IgD-negative memory B cell (primary cell): ENCODE measurements around the gene ADAM12. TPM values are rescaled to one million over a fixed set of nuclear protein-coding genes. Genes with fewer than 3 reads are reported as not detected.
A peak's percentile ranks its signal among the peaks of the same experiment; 100 is the strongest.
"Not testable (repeated sequence)": the region's sequence is repeated elsewhere in the genome, so short reads cannot be mapped to it uniquely, and the experiment has no call there.

Experiments
- H3K27ac Mint-ChIP-seq, 3 donors: one replicate each; pipeline ENCODE4 v1.8.0; 2020 to 2022; ENCODE audit warnings: mild to moderate bottlenecking in 3 of 3, mixed read lengths in 3 of 3, moderate library complexity in 1 of 3
- H3K27me3 Mint-ChIP-seq: one replicate; pipeline ENCODE4 v1.8.0; 2021; ENCODE audit warnings: mixed read lengths
- H3K36me3 Mint-ChIP-seq: one replicate; pipeline ENCODE4 v1.8.0; 2020; ENCODE audit warnings: mild to moderate bottlenecking, mixed read lengths
- H3K4me1 Mint-ChIP-seq, 3 donors: one replicate each; pipeline ENCODE4 v1.8.0; 2020 to 2022; ENCODE audit warnings: mixed read lengths in 3 of 3, mild to moderate bottlenecking in 1 of 3
- H3K4me3 Mint-ChIP-seq, 4 donors: one replicate each; pipeline ENCODE4 v1.8.0; 2020 to 2022; ENCODE audit warnings: mild to moderate bottlenecking in 4 of 4, mixed read lengths in 4 of 4, moderate library complexity in 3 of 4
- H3K9me3 Mint-ChIP-seq, 3 donors: one replicate each; pipeline ENCODE4 v1.8.0; 2020 to 2021; ENCODE audit warnings: mixed read lengths in 3 of 3, mild to moderate bottlenecking in 1 of 3
- polyA plus RNA-seq: library from polyadenylated mRNA; unstranded; fragments of 300-500 nt; fragmentation: Illumina TruSeq; gene quantifications from one replicate; pipeline ENCODE4 v1.2.3, GENCODE V29; 2021

The ADAM12 gene
- polyA plus RNA-seq, 1 donor from 2014 or later = not detected

DNA sequence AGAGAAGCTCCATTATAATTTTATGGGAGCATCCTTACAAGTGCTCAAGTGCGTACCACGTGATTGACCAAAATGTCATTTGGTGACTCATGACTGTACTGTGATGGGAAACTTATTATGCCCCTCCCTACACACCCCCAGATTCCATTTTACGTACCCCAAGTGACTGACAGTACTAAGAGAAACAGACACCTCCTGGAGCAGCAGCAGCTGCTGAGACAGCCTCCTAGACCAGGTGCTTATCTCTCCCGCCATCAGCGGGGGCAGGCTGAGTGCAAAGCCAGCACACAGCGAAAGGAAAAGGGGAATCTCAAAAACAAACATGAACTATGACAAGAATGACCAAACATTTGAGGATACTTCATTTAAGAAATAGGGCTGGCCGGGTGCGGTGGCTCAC is 4.2 kb upstream of the ADAM12 start:
- no peak overlapping the region for H3K4me3 Mint-ChIP-seq
- peaks cover 5% of the 10 kb centered on the region for H3K27me3 Mint-ChIP-seq

DNA sequence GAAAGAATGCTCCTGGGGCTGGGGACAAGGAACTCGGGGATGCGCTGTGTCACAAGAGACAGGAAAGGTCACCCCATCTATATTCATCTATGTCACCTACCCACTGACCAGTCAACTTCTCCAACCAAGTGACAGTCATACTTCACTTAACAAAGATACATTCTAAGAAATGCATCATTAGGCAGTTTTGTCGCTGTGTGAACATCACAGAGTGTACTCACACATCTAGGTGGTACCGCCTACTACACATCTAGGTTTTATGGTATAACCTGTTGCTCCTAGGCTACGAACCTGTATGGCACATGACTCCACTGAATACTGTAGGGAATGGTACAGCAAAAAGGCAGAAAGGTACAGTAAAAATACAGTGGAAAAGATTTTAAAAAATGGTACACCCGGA is 3.8 kb upstream of the ADAM12 start:
- H3K4me1 Mint-ChIP-seq = peaks cover 0 to 2% (median 1%) of the 10 kb centered on the region in 3 donors
- peaks cover 8% of the 10 kb centered on the region for H3K27me3 Mint-ChIP-seq
- H3K4me3 Mint-ChIP-seq = no peak overlapping the region
- peaks cover 2 to 13% (median 4%) of the 10 kb centered on the region in 3 donors for H3K9me3 Mint-ChIP-seq
- H3K36me3 Mint-ChIP-seq = no peaks in the 10 kb centered on the region
- no peak overlapping the region for H3K27ac Mint-ChIP-seq

More for the DNA sequence above, 4.2 kb upstream of the ADAM12 start:
- Mint-ChIP-seq H3K9me3 (peaks cover 2 to 13% (median 3%) of the 10 kb centered on the region in 3 donors), H3K4me1 (peaks cover 0 to 1% (median 0%) of the 10 kb centered on the region in 3 donors), H3K36me3 (no peaks in the 10 kb centered on the region), H3K27ac (no peak overlapping the region)

DNA sequence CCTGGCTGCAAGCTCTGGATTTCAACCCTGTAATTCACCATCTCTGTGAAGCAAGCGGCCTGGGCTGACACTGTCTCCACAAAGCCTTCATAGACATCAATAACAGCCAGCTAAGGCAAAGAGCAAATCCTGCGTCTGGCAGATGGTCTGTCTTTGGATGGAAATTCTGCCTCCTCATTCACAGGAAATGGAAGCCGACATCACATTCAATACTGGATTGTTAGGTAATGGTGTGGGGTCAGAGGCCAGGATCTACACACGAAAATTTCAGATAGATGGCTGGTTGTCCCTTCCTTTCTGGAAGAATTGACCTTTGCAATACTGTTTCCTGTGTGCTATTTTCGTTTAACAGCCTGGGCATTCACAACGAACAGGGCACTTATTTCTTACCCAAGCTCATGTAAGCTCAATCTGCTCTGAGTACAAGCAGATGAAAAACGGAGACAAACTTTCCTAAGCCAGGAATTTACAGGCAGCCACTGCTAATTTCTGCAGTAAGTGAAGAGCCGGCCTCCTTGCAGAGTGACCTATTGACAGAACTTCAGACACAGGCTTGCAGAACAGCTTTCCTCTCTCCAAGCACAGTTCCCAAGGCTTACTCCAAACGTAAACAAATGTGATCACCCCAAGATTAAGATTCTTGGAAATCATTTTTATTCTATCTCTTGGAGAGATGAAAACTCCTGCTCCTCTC is 3.1 kb upstream of the ADAM12 start:
- Mint-ChIP-seq H3K36me3 (peaks cover 3% of the 10 kb centered on the region), H3K4me1 (peaks cover 0 to 4% (median 1%) of the 10 kb centered on the region in 3 donors), H3K4me3 (no peak overlapping the region), H3K27me3 (peaks cover 13% of the 10 kb centered on the region), H3K9me3 (peaks cover 2 to 17% (median 7%) of the 10 kb centered on the region in 3 donors), H3K27ac (no peak overlapping the region)

DNA sequence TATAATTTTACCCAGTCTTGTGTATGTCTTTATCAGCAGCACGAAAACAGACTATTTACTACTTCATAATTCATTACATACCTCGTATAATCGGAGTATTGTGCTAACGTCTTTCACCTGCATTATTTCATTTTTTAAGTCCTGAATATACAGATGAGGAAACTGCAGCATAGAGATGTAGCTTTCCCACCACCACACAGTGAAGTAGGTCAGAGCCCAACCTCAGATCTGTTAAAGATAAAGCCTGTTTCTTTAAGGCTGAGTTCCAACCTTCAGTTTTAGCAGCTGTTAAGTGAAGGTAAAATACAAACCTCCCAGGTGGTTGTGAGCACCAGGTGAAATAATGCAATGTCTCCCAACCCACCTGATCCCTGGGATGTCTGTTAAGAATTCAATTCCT is 2.0 kb upstream of the ADAM12 start:
- H3K27me3 Mint-ChIP-seq = peaks cover 19% of the 10 kb centered on the region
- H3K4me1 Mint-ChIP-seq = peaks cover 0 to 4% (median 1%) of the 10 kb centered on the region in 3 donors
- peaks cover 3% of the 10 kb centered on the region for H3K36me3 Mint-ChIP-seq
- H3K27ac Mint-ChIP-seq = no peak overlapping the region
- H3K4me3 Mint-ChIP-seq = no peak overlapping the region
- H3K9me3 Mint-ChIP-seq = peaks cover 2 to 17% (median 13%) of the 10 kb centered on the region in 3 donors

DNA sequence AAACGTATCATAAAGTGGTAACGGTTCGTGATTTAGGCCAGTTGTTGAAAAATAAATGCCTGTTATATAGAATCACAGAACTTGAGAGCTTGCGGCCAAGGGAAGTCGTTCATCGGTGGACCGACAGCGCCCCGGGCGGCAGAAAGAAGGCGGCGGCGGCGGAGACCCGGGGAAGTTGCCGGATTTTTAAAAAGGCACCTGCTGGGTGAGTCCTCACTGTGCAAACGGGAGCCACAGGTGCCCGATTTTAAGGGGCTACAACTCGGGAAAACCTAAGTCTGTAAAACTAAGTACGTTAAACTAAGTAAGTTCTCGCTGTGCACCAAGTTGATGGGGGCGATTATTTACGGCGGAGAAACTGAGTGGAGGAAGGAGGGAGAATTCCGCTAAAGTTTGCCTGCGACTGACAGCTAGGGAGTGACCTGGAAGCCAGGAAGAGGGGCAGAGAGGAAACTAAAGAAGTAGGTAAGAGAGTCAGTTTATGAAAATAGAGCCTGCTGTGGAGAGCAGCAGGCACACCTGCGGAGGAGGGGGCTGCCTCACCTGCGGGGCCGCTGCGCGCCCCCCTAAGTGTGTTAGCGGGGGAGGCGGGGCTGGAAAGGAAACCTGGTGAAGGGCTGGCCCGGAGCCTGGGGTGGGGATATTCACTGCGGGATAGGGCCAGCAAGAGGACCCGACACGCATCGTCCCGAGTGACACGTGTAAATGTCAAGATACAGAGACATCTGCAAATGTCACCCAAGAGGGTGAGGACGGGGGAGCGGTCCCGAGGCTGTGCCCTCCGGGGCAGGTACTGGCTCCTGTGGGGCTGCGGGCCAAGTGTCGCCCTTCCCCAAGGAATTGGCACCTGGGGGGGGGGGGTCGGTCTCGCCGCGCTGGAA is 996 bp downstream of the ADAM12 start:
- Mint-ChIP-seq H3K4me1 (peaks cover 0 to 4% (median 1%) of the 10 kb centered on the region in 3 donors), H3K9me3 (peaks cover 0 to 15% (median 11%) of the 10 kb centered on the region in 3 donors), H3K4me3 (peak overlapping the region in 3 of 4 donors; percentile 55 to 85 (median 83)), H3K27me3 (peaks cover 18% of the 10 kb centered on the region), H3K36me3 (peaks cover 3% of the 10 kb centered on the region), H3K27ac (no peak overlapping the region)

DNA sequence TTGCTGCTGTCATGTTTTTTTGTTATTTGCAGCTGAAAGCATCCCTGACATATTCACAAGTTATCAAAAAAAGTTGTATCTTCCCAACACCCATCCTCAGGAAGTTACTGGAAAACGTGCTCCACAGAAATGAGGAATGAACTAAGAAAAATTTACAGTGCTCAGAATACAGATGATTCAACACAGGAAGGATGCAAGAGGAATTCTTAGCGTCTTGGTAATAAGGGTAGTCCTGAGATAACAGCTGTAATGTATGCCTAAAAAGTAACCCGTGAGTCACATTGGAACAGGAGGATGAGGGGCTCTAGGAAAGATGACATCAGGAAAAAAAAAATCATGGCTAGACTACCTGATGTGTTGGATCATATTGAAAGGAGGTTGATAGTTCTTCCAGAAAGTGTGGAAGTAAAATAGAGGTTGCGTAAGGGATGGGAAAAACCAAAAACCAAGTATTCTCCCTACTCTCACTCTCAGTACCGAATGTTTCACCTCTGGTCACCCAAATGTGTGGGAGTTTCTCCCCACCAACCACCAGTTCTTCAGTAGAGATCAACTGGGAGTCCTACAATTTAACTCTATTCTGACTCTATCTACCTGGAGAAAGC is 3.9 kb downstream of the ADAM12 start:
- peaks cover 15% of the 10 kb centered on the region for H3K27me3 Mint-ChIP-seq
- no peak overlapping the region for H3K4me3 Mint-ChIP-seq
- no peak overlapping the region for H3K27ac Mint-ChIP-seq
- H3K4me1 Mint-ChIP-seq = peaks cover 0 to 4% (median 0%) of the 10 kb centered on the region in 3 donors
- peaks cover 3% of the 10 kb centered on the region for H3K36me3 Mint-ChIP-seq
- H3K9me3 Mint-ChIP-seq = peaks cover 2 to 22% (median 11%) of the 10 kb centered on the region in 3 donors

- peak overlapping the region in 1 of 3 donors; percentile 33 for H3K27ac Mint-ChIP-seq
- no peaks in the 10 kb centered on the region for H3K27me3 Mint-ChIP-seq
- peaks cover 1% of the 10 kb centered on the region for H3K36me3 Mint-ChIP-seq
- no peaks in the 10 kb centered on the region for H3K4me1 Mint-ChIP-seq
- peaks cover 2 to 16% (median 3%) of the 10 kb centered on the region in 3 donors for H3K9me3 Mint-ChIP-seq
- H3K4me3 Mint-ChIP-seq = no peak overlapping the region
These were observed 7.8 kb downstream of the ADAM12 start for GRCh38 chr10:126380352-126381076.

- H3K27ac Mint-ChIP-seq, H3K4me1 Mint-ChIP-seq, H3K27me3 Mint-ChIP-seq, H3K36me3 Mint-ChIP-seq, H3K4me3 Mint-ChIP-seq: not testable (repeated sequence)
- peaks cover 4 to 19% (median 4%) of the 10 kb centered on the region in 3 donors for H3K9me3 Mint-ChIP-seq
These were observed 9.1 kb downstream of the ADAM12 start for GRCh38 chr10:126379166-126379565.

GRCh38 chr10:126376956-126377355 is 11.3 kb downstream of the ADAM12 start:
- no peaks in the 10 kb centered on the region for H3K27me3 Mint-ChIP-seq
- no peak overlapping the region for H3K27ac Mint-ChIP-seq
- peaks cover 4 to 18% (median 7%) of the 10 kb centered on the region in 3 donors for H3K9me3 Mint-ChIP-seq
- H3K4me1 Mint-ChIP-seq = no peaks in the 10 kb centered on the region
- peaks cover 1% of the 10 kb centered on the region for H3K36me3 Mint-ChIP-seq
- H3K4me3 Mint-ChIP-seq = no peak overlapping the region

DNA sequence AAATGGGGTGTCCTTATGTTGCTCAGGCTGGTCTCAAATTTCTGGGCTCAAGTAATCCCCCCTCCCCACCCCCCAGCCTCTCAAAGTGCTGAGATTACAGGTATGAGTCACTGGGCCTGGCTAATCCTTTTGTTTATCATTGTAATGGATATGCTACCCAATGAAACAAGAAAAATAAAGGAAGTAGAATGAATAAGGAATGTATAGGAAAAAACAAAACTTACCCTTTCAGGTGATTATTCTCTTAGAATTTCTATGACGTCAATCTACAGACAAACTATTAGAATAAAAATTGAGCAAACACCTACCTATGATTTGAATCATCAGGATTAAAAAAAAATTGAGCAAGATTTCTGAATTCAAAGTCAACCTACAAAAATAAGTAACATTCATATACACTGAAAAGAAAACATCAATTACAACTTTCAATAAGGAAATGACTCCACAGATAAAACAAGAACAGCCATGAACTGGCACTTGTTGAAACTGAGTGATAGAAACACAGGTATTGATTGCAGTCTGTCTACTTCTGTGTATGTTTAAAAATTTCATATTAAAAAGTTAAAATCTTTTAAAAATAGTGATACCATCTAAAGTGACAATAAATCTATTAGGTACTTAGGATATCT is 12.2 kb downstream of the ADAM12 start:
- H3K4me3 Mint-ChIP-seq = no peak overlapping the region
- H3K9me3 Mint-ChIP-seq = peaks cover 4 to 18% (median 7%) of the 10 kb centered on the region in 3 donors
- H3K27me3 Mint-ChIP-seq = no peaks in the 10 kb centered on the region
- no peaks in the 10 kb centered on the region for H3K4me1 Mint-ChIP-seq
- peaks cover 1% of the 10 kb centered on the region for H3K36me3 Mint-ChIP-seq
- peak overlapping the region in 1 of 3 donors; percentile 27 for H3K27ac Mint-ChIP-seq

GRCh38 chr10:126375299-126375698 is 13.0 kb downstream of the ADAM12 start:
- Mint-ChIP-seq H3K4me1 (no peaks in the 10 kb centered on the region), H3K9me3 (peaks cover 2 to 14% (median 5%) of the 10 kb centered on the region in 3 donors), H3K27ac (no peak overlapping the region), H3K36me3 (peaks cover 1% of the 10 kb centered on the region), H3K4me3 (no peak overlapping the region), H3K27me3 (no peaks in the 10 kb centered on the region)

GRCh38 chr10:126374435-126374834 is 13.8 kb downstream of the ADAM12 start:
- H3K9me3 Mint-ChIP-seq = peaks cover 2 to 10% (median 5%) of the 10 kb centered on the region in 3 donors
- H3K4me1 Mint-ChIP-seq = no peaks in the 10 kb centered on the region
- no peak overlapping the region for H3K4me3 Mint-ChIP-seq
- no peaks in the 10 kb centered on the region for H3K27me3 Mint-ChIP-seq
- no peak overlapping the region for H3K27ac Mint-ChIP-seq
- peaks cover 1% of the 10 kb centered on the region for H3K36me3 Mint-ChIP-seq

DNA sequence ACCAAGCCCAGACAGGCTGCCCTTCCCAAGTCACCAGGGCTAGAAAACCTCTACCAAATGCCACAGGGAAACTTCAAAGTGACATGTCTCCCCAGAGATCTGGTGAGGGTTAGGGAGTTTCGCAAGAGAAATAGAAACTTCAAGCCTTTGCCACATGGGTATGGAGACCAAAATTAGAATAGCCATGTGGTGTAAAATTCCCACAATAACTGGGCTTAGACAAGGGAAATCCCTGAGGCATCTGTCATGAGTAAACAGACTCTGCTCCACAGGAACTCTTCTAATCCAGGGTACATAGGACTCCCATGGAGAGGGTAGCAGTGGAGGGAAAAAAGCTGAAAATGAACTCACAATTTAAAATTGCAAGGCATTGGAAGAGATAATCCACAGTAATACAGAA is 14.3 kb downstream of the ADAM12 start:
- Mint-ChIP-seq H3K4me1 (no peaks in the 10 kb centered on the region), H3K27ac (no peak overlapping the region), H3K4me3 (no peak overlapping the region), H3K27me3 (no peaks in the 10 kb centered on the region), H3K36me3 (peaks cover 1% of the 10 kb centered on the region), H3K9me3 (peaks cover 2 to 10% (median 5%) of the 10 kb centered on the region in 3 donors)

- Mint-ChIP-seq H3K4me1 (no peaks in the 10 kb centered on the region), H3K4me3 (no peak overlapping the region), H3K27me3 (no peaks in the 10 kb centered on the region), H3K36me3 (peaks cover 1% of the 10 kb centered on the region), H3K27ac (no peak overlapping the region), H3K9me3 (peaks cover 2 to 10% (median 5%) of the 10 kb centered on the region in 3 donors)
These were observed 15.1 kb downstream of the ADAM12 start for GRCh38 chr10:126373147-126373546.
